ENCODE data around the gene CRKL. TPM values are rescaled to one million over a fixed set of nuclear protein-coding genes. Genes with fewer than 3 reads are reported as not detected.

CRKL gene
- total RNA-seq, 1 experiment from 2014 or later: 87.7 TPM

DNA sequence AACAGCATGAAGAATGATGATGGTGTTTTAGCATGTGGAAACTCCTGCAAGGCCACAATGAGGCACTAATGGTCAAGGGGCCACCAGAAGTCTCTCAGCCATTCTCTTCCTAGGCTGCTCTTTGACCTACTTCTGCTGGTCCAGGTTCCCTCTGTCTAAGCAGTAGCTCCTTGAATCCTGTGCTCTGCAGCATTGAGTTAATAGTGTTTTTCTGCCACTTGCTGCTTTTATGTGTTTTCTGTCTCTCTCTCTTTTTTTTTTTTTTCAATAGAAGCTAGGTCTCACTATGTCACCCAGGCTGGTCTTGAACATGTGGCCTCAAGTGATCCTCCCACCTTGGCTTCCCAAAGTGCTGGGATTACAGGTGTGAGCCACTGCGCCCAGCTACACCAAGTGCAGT lies 29.8 kb downstream of the CRKL start:
- Histone ChIP-seq H4K20me1 (ENCODE audit: insufficient read depth) (peaks cover 41% of the 10 kb centered on the region; the same call in 1 of the 2 replicates), H3K9me3 (ENCODE audit: control insufficient read depth in 1 of 2, insufficient read depth in 1 of 2, low read depth in 1 of 2, low read length in 2 of 2) (no peaks in the 10 kb centered on the region), H3K27ac (ENCODE audit: low read depth, low read length) (no peak overlapping the region), H3K4me1 (ENCODE audit: control insufficient read depth in 1 of 2, insufficient read depth in 2 of 2, low read length in 2 of 2) (peaks cover 14 to 56% of the 10 kb centered on the region in 2 experiments), H3K4me2 (ENCODE audit: low read length) (no peak overlapping the region), H3K36me3 (ENCODE audit: control insufficient read depth in 1 of 2, insufficient read depth in 2 of 2, low read length in 2 of 2) (peaks cover 19 to 30% of the 10 kb centered on the region in 2 experiments; a peak in 3 of 4 replicates), H3K9ac (ENCODE audit: low read length) (no peak overlapping the region), H3K4me3 (replicated peaks in 1 of 2; ENCODE audit: low read depth in 1 of 2, low read length in 2 of 2) (no peak overlapping the region), H3K27me3 (ENCODE audit: insufficient read depth, low read length) (no peaks in the 10 kb centered on the region), H3K79me2 (ENCODE audit: insufficient read depth, low read length) (peaks cover 100% of the 10 kb centered on the region), H2AFZ (ENCODE audit: low read depth, low read length, poor library complexity, severe bottlenecking) (no peak overlapping the region), H3K9me2 (ENCODE audit: insufficient read depth) (no peaks in the 10 kb centered on the region)
- no peak for TF ChIP-seq FOSL1 (IDR thresholded peaks at IDR 0.05; ENCODE audit: low read depth)
- ChIA-PET POLR2A (no interaction called here), RAD21 (ENCODE audit: low non-redundant PET in 1 of 2, low total read pairs in 2 of 2, uncharacterized antibody in 2 of 2, unreplicated experiment in 2 of 2) (no interaction called here), CTCF (interaction anchor here (1.4 kb wide), 1 partner anchor 9 kb away, joined by 4 read pairs; no protein-coding TSS in a partner anchor)
- BruUV-seq (replicated peaks): no TSS peak
- DNase-seq (ENCODE audit: low read depth, low spot score) (no peak), ATAC-seq (no peak)
- intact Hi-C loops (cut with micrococcal nuclease): no loop called here

DNA sequence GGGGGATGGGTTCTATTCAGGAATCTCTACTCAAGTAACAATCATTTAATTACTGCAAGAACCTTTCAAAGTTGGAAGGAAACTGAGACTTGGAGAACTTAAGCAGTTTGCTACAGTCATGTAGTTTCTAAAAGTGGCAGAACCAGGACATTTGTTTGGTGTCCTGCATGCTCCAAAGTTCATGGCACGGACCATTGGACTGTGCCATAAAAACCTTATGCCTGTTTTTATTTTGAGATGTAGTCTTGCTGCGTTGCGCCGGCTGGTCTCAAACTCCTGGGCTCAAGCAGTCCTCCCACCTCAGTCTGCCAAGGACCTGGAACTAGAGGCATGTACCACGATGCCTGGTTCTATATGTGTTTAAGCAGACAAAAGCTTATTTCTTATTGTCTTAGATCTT lies 31.2 kb downstream of the CRKL start:
- Histone ChIP-seq H4K20me1 (ENCODE audit: insufficient read depth) (peaks cover 37% of the 10 kb centered on the region; the same call in 1 of the 2 replicates), H3K9me3 (ENCODE audit: control insufficient read depth in 1 of 2, insufficient read depth in 1 of 2, low read depth in 1 of 2, low read length in 2 of 2) (no peaks in the 10 kb centered on the region), H3K4me1 (ENCODE audit: control insufficient read depth in 1 of 2, insufficient read depth in 2 of 2, low read length in 2 of 2) (peaks cover 13 to 41% of the 10 kb centered on the region in 2 experiments), H3K36me3 (ENCODE audit: control insufficient read depth in 1 of 2, insufficient read depth in 2 of 2, low read length in 2 of 2) (peaks cover 25 to 43% of the 10 kb centered on the region in 2 experiments; a peak in 3 of 4 replicates), H3K79me2 (ENCODE audit: insufficient read depth, low read length) (peaks cover 100% of the 10 kb centered on the region), H3K27me3 (ENCODE audit: insufficient read depth, low read length) (no peaks in the 10 kb centered on the region), H3K27ac (ENCODE audit: low read depth, low read length) (no peak overlapping the region), H3K9me2 (ENCODE audit: insufficient read depth) (no peaks in the 10 kb centered on the region), H3K4me2 (ENCODE audit: low read length) (no peak overlapping the region), H3K9ac (ENCODE audit: low read length) (no peak overlapping the region), H2AFZ (ENCODE audit: low read depth, low read length, poor library complexity, severe bottlenecking) (no peak overlapping the region), H3K4me3 (replicated peaks in 1 of 2; ENCODE audit: low read depth in 1 of 2, low read length in 2 of 2) (no peak overlapping the region)
- CTCF ChIA-PET: interaction anchor here (1.4 kb wide), 1 partner anchor 8 kb away, joined by 4 read pairs; no protein-coding TSS in a partner anchor
- POLR2A ChIA-PET: no interaction called here
- RAD21 ChIA-PET (ENCODE audit: low non-redundant PET in 1 of 2, low total read pairs in 2 of 2, uncharacterized antibody in 2 of 2, unreplicated experiment in 2 of 2): no interaction called here
- intact Hi-C loops (cut with micrococcal nuclease): no loop called here
- no peak for DNase-seq (ENCODE audit: low read depth, low spot score)
- no peak for ATAC-seq
- BruUV-seq (replicated peaks): no TSS peak
- TF ChIP-seq, protein P1, sequence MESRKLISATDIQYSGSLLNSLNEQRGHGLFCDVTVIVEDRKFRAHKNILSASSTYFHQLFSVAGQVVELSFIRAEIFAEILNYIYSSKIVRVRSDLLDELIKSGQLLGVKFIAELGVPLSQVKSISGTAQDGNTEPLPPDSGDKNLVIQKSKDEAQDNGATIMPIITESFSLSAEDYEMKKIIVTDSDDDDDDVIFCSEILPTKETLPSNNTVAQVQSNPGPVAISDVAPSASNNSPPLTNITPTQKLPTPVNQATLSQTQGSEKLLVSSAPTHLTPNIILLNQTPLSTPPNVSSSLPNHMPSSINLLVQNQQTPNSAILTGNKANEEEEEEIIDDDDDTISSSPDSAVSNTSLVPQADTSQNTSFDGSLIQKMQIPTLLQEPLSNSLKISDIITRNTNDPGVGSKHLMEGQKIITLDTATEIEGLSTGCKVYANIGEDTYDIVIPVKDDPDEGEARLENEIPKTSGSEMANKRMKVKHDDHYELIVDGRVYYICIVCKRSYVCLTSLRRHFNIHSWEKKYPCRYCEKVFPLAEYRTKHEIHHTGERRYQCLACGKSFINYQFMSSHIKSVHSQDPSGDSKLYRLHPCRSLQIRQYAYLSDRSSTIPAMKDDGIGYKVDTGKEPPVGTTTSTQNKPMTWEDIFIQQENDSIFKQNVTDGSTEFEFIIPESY (IDR thresholded peaks at IDR 0.05; ENCODE audit: extremely low read depth, insufficient replicate concordance, low read length): no peak
- no peak for TF ChIP-seq POLR2AphosphoS5 (IDR thresholded peaks at IDR 0.05; ENCODE audit: low read depth, low read length)
- no peak for TF ChIP-seq ZFX (IDR thresholded peaks at IDR 0.05)
- TF ChIP-seq ELF1 (IDR thresholded peaks at IDR 0.05; ENCODE audit: borderline replicate concordance, low read depth): no peak

Data from HCT116 (cell line).